ENCODE data around the gene MT1X.
"Not testable (repeated sequence)": the region's sequence is repeated elsewhere in the genome, so short reads cannot be mapped to it uniquely, and the experiment has no call there.

DNA sequence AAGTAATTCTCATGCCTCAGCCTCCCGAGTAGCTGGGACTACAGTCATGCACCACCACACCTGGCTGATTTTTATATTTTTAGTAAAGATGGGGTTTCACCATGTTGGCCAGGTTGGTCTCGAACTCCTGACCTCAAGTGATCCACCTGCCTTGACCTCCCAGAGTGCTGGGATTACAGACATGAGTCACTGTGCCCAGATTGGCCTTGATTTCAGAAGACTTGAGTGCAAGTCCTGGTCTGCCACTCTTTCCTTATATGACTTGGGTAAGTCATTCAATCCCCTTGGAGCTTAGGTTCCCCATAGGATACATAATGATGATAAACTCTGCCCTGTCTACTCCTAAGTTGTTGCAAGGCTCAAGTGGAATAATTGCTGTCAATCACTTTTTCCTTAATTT is 35.3 kb downstream of the MT1X start:
- TF ChIP-seq, protein P1, sequence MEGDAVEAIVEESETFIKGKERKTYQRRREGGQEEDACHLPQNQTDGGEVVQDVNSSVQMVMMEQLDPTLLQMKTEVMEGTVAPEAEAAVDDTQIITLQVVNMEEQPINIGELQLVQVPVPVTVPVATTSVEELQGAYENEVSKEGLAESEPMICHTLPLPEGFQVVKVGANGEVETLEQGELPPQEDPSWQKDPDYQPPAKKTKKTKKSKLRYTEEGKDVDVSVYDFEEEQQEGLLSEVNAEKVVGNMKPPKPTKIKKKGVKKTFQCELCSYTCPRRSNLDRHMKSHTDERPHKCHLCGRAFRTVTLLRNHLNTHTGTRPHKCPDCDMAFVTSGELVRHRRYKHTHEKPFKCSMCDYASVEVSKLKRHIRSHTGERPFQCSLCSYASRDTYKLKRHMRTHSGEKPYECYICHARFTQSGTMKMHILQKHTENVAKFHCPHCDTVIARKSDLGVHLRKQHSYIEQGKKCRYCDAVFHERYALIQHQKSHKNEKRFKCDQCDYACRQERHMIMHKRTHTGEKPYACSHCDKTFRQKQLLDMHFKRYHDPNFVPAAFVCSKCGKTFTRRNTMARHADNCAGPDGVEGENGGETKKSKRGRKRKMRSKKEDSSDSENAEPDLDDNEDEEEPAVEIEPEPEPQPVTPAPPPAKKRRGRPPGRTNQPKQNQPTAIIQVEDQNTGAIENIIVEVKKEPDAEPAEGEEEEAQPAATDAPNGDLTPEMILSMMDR (conservative IDR thresholded peaks at IDR 0.05) = not testable (repeated sequence)
- not testable (repeated sequence) for TF ChIP-seq EZH2 (IDR thresholded peaks at IDR 0.05; ENCODE audit: low read depth)
